NCI-H2171 treated with DMSO at 0.1 percent for 48 hours (cell line): ENCODE measurements around the gene LRAT.
"Not testable (repeated sequence)": the region's sequence is repeated elsewhere in the genome, so short reads cannot be mapped to it uniquely, and the experiment has no call there.

ENCODE experiments used
- DNase-seq: peaks from one replicate; lab custom pipeline; 2025; lab: John Stamatoyannopoulos, UW

Gene LRAT

GRCh38 chr4:154743683-154744340 is at the start of gene LRAT:
LRAT (plus strand) TSS chr4:154744000; CDS start chr4:154744327, 327 bp downstream.
- DNase-seq = peak; percentile 26

GRCh38 chr4:154707877-154708276 is 35.9 kb upstream of the LRAT start:
- no peak for DNase-seq

GRCh38 chr4:154709550-154709949 is 34.2 kb upstream of the LRAT start:
- no peak for DNase-seq

GRCh38 chr4:154711522-154711921 is 32.3 kb upstream of the LRAT start:
- no peak for DNase-seq

- no peak for DNase-seq
Observed at GRCh38 chr4:154714339-154715040, 29.3 kb upstream of the LRAT start.

GRCh38 chr4:154719087-154719486 is 24.7 kb upstream of the LRAT start:
- no peak for DNase-seq

GRCh38 chr4:154720123-154720522 is 23.7 kb upstream of the LRAT start:
- DNase-seq = no peak

GRCh38 chr4:154720618-154721267 is 23.1 kb upstream of the LRAT start:
- no peak for DNase-seq

- DNase-seq = no peak
Observed at GRCh38 chr4:154722262-154722661, 21.5 kb upstream of the LRAT start.

GRCh38 chr4:154723601-154724000 is 20.2 kb upstream of the LRAT start:
- DNase-seq = not testable (repeated sequence)

- DNase-seq = no peak
Observed at GRCh38 chr4:154727540-154727939, 16.3 kb upstream of the LRAT start.

GRCh38 chr4:154731756-154732155 is 12.0 kb upstream of the LRAT start:
- DNase-seq = no peak

GRCh38 chr4:154732669-154733068 is 11.1 kb upstream of the LRAT start:
- no peak for DNase-seq

- DNase-seq = no peak
Observed at GRCh38 chr4:154736770-154737169, 7.0 kb upstream of the LRAT start.

GRCh38 chr4:154738426-154738825 is 5.4 kb upstream of the LRAT start:
- no peak for DNase-seq

- no peak for DNase-seq
Observed at GRCh38 chr4:154739111-154739510, 4.7 kb upstream of the LRAT start.

- DNase-seq = no peak
Observed at GRCh38 chr4:154740462-154740861, 3.3 kb upstream of the LRAT start.

- DNase-seq = no peak
Observed at GRCh38 chr4:154741131-154741665, 2.6 kb upstream of the LRAT start.

GRCh38 chr4:154741922-154742850 is 1.6 kb upstream of the LRAT start:
- DNase-seq = no peak

- DNase-seq = no peak
Observed at GRCh38 chr4:154744341-154744926, 634 bp downstream of the LRAT start.

- no peak for DNase-seq
Observed at GRCh38 chr4:154757713-154758112, 13.9 kb downstream of the LRAT start.
